ENCODE results near the gene COL6A1. TPM values are rescaled to one million over a fixed set of nuclear protein-coding genes. Genes with fewer than 3 reads are reported as not detected.
A peak's percentile ranks its signal among the peaks of the same experiment; 100 is the strongest.

The COL6A1 gene
- total RNA-seq, 1 experiment from 2014 or later, result 33.4 TPM

DNA sequence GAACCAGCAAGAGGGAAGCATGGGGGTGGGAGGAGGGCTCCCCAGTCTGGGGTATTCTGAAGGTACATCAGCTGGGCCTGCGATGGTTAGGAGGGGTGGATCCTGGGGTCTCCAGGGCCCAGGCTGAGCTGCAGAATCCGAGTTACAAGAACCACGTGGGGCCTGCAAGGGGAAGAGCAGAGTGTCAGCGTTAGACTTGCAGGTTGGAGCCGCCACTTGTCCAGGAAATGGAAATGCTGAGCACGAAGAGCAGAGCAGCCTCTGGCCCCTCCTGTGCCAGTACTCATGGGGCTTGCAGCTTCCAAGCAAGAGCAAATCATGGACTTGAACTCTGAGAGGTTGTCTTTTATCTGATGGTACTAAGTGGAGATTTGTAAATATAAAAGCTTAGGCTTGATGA, 47.5 kb upstream of the COL6A1 start:
- intact Hi-C loops (cut with micrococcal nuclease; ENCODE audit: unreplicated experiment), result no loop called here
- Mint-ChIP-seq H3K9me3 (ENCODE audit: unreplicated experiment) (no peaks in the 10 kb centered on the region), H3K4me3 (ENCODE audit: unreplicated experiment) (no peak overlapping the region), H3K36me3 (ENCODE audit: insufficient read depth, unreplicated experiment) (no peaks in the 10 kb centered on the region), H3K27me3 (ENCODE audit: insufficient read depth, unreplicated experiment) (peaks cover 18% of the 10 kb centered on the region), H3K4me1 (ENCODE audit: low read depth, unreplicated experiment) (no peaks in the 10 kb centered on the region), H3K27ac (ENCODE audit: unreplicated experiment) (no peak overlapping the region)
- Histone ChIP-seq H3K4me3 (ENCODE audit: low read depth, low read length) (no peak overlapping the region), H3K36me3 (ENCODE audit: control insufficient read depth, insufficient read depth, low read length) (no peaks in the 10 kb centered on the region), H3K4me1 (no peaks in the 10 kb centered on the region), H3K27me3 (replicated peaks; ENCODE audit: control insufficient read depth, insufficient read depth, low read length) (no peaks in the 10 kb centered on the region; the same call in 1 of the 2 replicates), H3K9me3 (no peaks in the 10 kb centered on the region)
- CTCF ChIA-PET, result no interaction called here
- no TSS peak for BruUV-seq (replicated peaks)
- POLR2A ChIA-PET, result no interaction called here
- no peak for DNase-seq
- TF ChIP-seq, protein P1, sequence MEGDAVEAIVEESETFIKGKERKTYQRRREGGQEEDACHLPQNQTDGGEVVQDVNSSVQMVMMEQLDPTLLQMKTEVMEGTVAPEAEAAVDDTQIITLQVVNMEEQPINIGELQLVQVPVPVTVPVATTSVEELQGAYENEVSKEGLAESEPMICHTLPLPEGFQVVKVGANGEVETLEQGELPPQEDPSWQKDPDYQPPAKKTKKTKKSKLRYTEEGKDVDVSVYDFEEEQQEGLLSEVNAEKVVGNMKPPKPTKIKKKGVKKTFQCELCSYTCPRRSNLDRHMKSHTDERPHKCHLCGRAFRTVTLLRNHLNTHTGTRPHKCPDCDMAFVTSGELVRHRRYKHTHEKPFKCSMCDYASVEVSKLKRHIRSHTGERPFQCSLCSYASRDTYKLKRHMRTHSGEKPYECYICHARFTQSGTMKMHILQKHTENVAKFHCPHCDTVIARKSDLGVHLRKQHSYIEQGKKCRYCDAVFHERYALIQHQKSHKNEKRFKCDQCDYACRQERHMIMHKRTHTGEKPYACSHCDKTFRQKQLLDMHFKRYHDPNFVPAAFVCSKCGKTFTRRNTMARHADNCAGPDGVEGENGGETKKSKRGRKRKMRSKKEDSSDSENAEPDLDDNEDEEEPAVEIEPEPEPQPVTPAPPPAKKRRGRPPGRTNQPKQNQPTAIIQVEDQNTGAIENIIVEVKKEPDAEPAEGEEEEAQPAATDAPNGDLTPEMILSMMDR (IDR thresholded peaks at IDR 0.05; ENCODE audit: insufficient read depth in 1 of 2, low read depth in 1 of 2, low read length in 1 of 2, severe bottlenecking in 1 of 2, unreplicated experiment in 1 of 2), result no peak

DNA sequence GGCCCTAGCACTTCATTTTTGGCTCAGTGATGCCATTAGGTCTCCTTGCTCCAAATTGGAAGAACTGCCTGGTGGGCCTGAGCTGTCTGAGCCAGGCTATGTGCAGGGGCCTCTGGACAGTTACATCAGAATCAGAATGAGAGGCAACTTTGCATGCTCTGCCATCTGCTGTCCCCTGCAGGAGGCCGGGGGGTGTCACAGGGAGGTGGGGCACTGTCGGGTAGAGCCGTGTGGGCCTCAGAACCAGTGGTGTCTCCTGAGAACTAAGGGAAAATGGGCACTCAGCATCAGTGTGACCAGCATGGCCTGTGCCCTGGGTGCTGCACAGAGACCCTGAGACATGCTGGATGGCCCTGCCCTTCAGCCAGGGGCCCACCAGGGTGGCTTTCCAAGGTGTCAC, 47.0 kb upstream of the COL6A1 start:
- no peak overlapping the region for H3K27ac Mint-ChIP-seq (ENCODE audit: unreplicated experiment)
- no peaks in the 10 kb centered on the region for H3K4me1 Mint-ChIP-seq (ENCODE audit: low read depth, unreplicated experiment)
- no peaks in the 10 kb centered on the region for H3K9me3 Mint-ChIP-seq (ENCODE audit: unreplicated experiment)
- DNase-seq, result peak in 1 of 2 experiments; percentile 30
- no TSS peak for BruUV-seq (replicated peaks)
- Histone ChIP-seq H3K4me1 (no peaks in the 10 kb centered on the region), H3K4me3 (ENCODE audit: low read depth, low read length) (no peak overlapping the region), H3K9me3 (no peaks in the 10 kb centered on the region), H3K36me3 (ENCODE audit: control insufficient read depth, insufficient read depth, low read length) (no peaks in the 10 kb centered on the region), H3K27me3 (replicated peaks; ENCODE audit: control insufficient read depth, insufficient read depth, low read length) (no peaks in the 10 kb centered on the region; the same call in 1 of the 2 replicates)
- TF ChIP-seq, protein P1 (IDR thresholded peaks at IDR 0.05; ENCODE audit: insufficient read depth in 1 of 2, low read depth in 1 of 2, low read length in 1 of 2, severe bottlenecking in 1 of 2, unreplicated experiment in 1 of 2), result no peak
- intact Hi-C loops (cut with micrococcal nuclease; ENCODE audit: unreplicated experiment), result no loop called here
- ChIA-PET POLR2A (no interaction called here), CTCF (no interaction called here)
- peaks cover 18% of the 10 kb centered on the region for H3K27me3 Mint-ChIP-seq (ENCODE audit: insufficient read depth, unreplicated experiment)
- no peak overlapping the region for H3K4me3 Mint-ChIP-seq (ENCODE audit: unreplicated experiment)
- no peaks in the 10 kb centered on the region for H3K36me3 Mint-ChIP-seq (ENCODE audit: insufficient read depth, unreplicated experiment)

DNA sequence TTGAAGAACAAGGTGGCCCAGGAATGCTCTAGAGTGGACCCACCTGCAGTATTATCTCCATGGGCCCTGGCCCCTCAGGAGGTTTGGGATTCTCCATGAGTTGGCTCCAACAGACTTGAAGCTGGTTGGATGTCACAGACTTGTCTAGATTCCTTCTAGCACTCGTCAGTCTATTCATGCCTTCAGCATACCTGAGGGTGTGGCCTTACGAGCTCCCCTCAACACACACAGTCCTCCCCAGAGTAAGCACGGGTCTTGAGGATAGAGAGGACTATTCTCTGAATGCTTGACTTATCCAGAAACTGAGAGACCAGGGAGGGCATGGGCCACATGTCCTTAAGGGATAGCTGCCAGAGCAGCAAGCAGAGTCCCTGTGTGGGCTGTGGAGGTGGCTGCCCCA, 45.9 kb upstream of the COL6A1 start:
- intact Hi-C loops (cut with micrococcal nuclease; ENCODE audit: unreplicated experiment), result no loop called here
- no peak for DNase-seq
- ChIA-PET CTCF (no interaction called here), POLR2A (no interaction called here)
- BruUV-seq (replicated peaks), result no TSS peak
- no peaks in the 10 kb centered on the region for H3K27me3 ChIP-seq (replicated peaks; ENCODE audit: control insufficient read depth, insufficient read depth, low read length)
- no peak overlapping the region for H3K4me3 Mint-ChIP-seq (ENCODE audit: unreplicated experiment)
- H3K4me3 ChIP-seq (ENCODE audit: low read depth, low read length), result no peak overlapping the region
- H3K9me3 Mint-ChIP-seq (ENCODE audit: unreplicated experiment), result no peaks in the 10 kb centered on the region
- H3K27ac Mint-ChIP-seq (ENCODE audit: unreplicated experiment), result no peak overlapping the region
- no peaks in the 10 kb centered on the region for H3K9me3 ChIP-seq
- TF ChIP-seq, protein P1 (IDR thresholded peaks at IDR 0.05; ENCODE audit: insufficient read depth in 1 of 2, low read depth in 1 of 2, low read length in 1 of 2, severe bottlenecking in 1 of 2, unreplicated experiment in 1 of 2), result no peak
- H3K27me3 Mint-ChIP-seq (ENCODE audit: insufficient read depth, unreplicated experiment), result peaks cover 14% of the 10 kb centered on the region
- no peaks in the 10 kb centered on the region for H3K4me1 Mint-ChIP-seq (ENCODE audit: low read depth, unreplicated experiment)
- no peaks in the 10 kb centered on the region for H3K36me3 ChIP-seq (ENCODE audit: control insufficient read depth, insufficient read depth, low read length)
- H3K36me3 Mint-ChIP-seq (ENCODE audit: insufficient read depth, unreplicated experiment), result no peaks in the 10 kb centered on the region
- no peaks in the 10 kb centered on the region for H3K4me1 ChIP-seq

Data from Caco-2 (cell line).